Upper lobe of right lung (tissue), 1 donor: ENCODE data around the gene ACADVL. TPM values are rescaled to one million over a fixed set of nuclear protein-coding genes. Genes with fewer than 3 reads are reported as not detected.
A peak's percentile ranks its signal among the peaks of the same experiment; 100 is the strongest.

Source experiments
- ATAC-seq: fragments of 200-7000 bp; cut with Tn5 transposase; one replicate; pipeline ENCODE4 v1.9.1; 2020; ENCODE audit warnings: mild to moderate bottlenecking, moderate library complexity
- DNase-seq: peaks from one replicate; pipeline ENCODE4 v3.0.0-alpha.2; 2020
- H3K27ac ChIP-seq: fragments of 200-600 bp; one replicate; pipeline ENCODE4 v1.8.0; 2022
- H3K27me3 ChIP-seq: fragments of 200-600 bp; one replicate; pipeline ENCODE4 v1.8.0; 2022; ENCODE audit warnings: mild to moderate bottlenecking
- H3K36me3 ChIP-seq: fragments of 200-600 bp; one replicate; pipeline ENCODE4 v1.8.0; 2022
- H3K4me1 ChIP-seq: fragments of 200-600 bp; one replicate; pipeline ENCODE4 v1.8.0; 2022
- H3K4me3 ChIP-seq: fragments of 200-600 bp; one replicate; pipeline ENCODE4 v1.8.0; 2022; ENCODE audit warnings: mild to moderate bottlenecking
- H3K9me3 ChIP-seq: fragments of 200-600 bp; one replicate; pipeline ENCODE4 v1.8.0; 2022
- CTCF ChIP-seq: fragments of 200-600 bp; IDR thresholded peaks from one replicate; pipeline ENCODE4 v1.8.0; 2022; ENCODE audit warnings: antibody characterized with exemption
- intact Hi-C: fragments of 100-400 bp; cut with DNase I; formaldehyde crosslinking; loops from one replicate; pipeline ENCODE4 v1.11.0; 2022
- total RNA-seq: library from RNA; stranded (reverse); fragmentation: NEBNext Ultra II Directional; extraction: Animal tissue kit (Norgen Biotek cat#: 25700); gene quantifications from one replicate; pipeline ENCODE4 v1.2.1, GENCODE V29; 2021
- donor health status: DM: no; HTN: yes; CAD: no; lungs with severe emphysema.

The ACADVL gene
- total RNA-seq, 1 donor from 2014 or later: 544 TPM

GRCh38 chr17:7190276-7190917 is 29.3 kb upstream of the ACADVL start:
- intact Hi-C loops: no loop called here
- Histone ChIP-seq H3K4me3 (no peak overlapping the region), H3K4me1 (no peaks in the 10 kb centered on the region), H3K9me3 (no peaks in the 10 kb centered on the region), H3K27ac (no peak overlapping the region), H3K27me3 (no peaks in the 10 kb centered on the region), H3K36me3 (peaks cover 20% of the 10 kb centered on the region)
- TF ChIP-seq CTCF: no peak
- ATAC-seq (no peak), DNase-seq (no peak)

- Histone ChIP-seq H3K4me1 (no peaks in the 10 kb centered on the region), H3K36me3 (peaks cover 26% of the 10 kb centered on the region), H3K9me3 (no peaks in the 10 kb centered on the region), H3K27me3 (no peaks in the 10 kb centered on the region), H3K27ac (no peak overlapping the region), H3K4me3 (no peak overlapping the region)
- TF ChIP-seq CTCF: no peak
- DNase-seq (no peak), ATAC-seq (no peak)
- intact Hi-C loops: no loop called here
Measured at GRCh38 chr17:7191069-7191468, 28.7 kb upstream of the ACADVL start.

- Histone ChIP-seq H3K27me3 (no peaks in the 10 kb centered on the region), H3K4me1 (no peaks in the 10 kb centered on the region), H3K36me3 (peaks cover 32% of the 10 kb centered on the region), H3K4me3 (no peak overlapping the region), H3K9me3 (no peaks in the 10 kb centered on the region), H3K27ac (no peak overlapping the region)
- ATAC-seq (peak; percentile 65), DNase-seq (no peak)
- intact Hi-C loops: no loop called here
- no peak for TF ChIP-seq CTCF
Measured at GRCh38 chr17:7191571-7192270, 28.0 kb upstream of the ACADVL start.

- no peak overlapping the region for H3K27ac ChIP-seq
- no peaks in the 10 kb centered on the region for H3K9me3 ChIP-seq
- no peaks in the 10 kb centered on the region for H3K4me1 ChIP-seq
- H3K36me3 ChIP-seq: peaks cover 34% of the 10 kb centered on the region
- no peak overlapping the region for H3K4me3 ChIP-seq
- no peaks in the 10 kb centered on the region for H3K27me3 ChIP-seq
- no peak for DNase-seq
- intact Hi-C loops: no loop called here
- no peak for ATAC-seq
- TF ChIP-seq CTCF: no peak
Measured at GRCh38 chr17:7192271-7192937, 27.3 kb upstream of the ACADVL start.

GRCh38 chr17:7195971-7196370 is 23.8 kb upstream of the ACADVL start:
- TF ChIP-seq CTCF: no peak
- Histone ChIP-seq H3K27ac (no peak overlapping the region), H3K27me3 (no peaks in the 10 kb centered on the region), H3K4me1 (no peaks in the 10 kb centered on the region), H3K4me3 (no peak overlapping the region), H3K36me3 (peaks cover 34% of the 10 kb centered on the region), H3K9me3 (no peaks in the 10 kb centered on the region)
- no peak for ATAC-seq
- intact Hi-C loops: no loop called here
- no peak for DNase-seq
